Mucosa of gallbladder (tissue), 1 donor: Measurements from ENCODE around the gene FAM83F. TPM values are rescaled to one million over a fixed set of nuclear protein-coding genes. Genes with fewer than 3 reads are reported as not detected.
"Not testable (repeated sequence)": the region's sequence is repeated elsewhere in the genome, so short reads cannot be mapped to it uniquely, and the experiment has no call there.

ENCODE experiments used
- DNase-seq: peaks from one replicate; pipeline ENCODE4 v3.0.0-alpha.2; 2020; ENCODE audit warnings: low spot score
- total RNA-seq: library from RNA; stranded (reverse); gene quantifications from one replicate; pipeline ENCODE4 v1.2.1, GENCODE V29; 2021
- donor health status: DM: no; HTN: no; CAD: no.

The FAM83F gene
- total RNA-seq, 1 donor from 2014 or later: 12.1 TPM

- DNase-seq: no peak
Measured at GRCh38 chr22:40014667-40015248, 20.0 kb downstream of the FAM83F start.

- DNase-seq: no peak
Measured at GRCh38 chr22:40015358-40015976, 20.7 kb downstream of the FAM83F start.

GRCh38 chr22:40018051-40018450 is 23.3 kb downstream of the FAM83F start:
- DNase-seq: no peak

GRCh38 chr22:40019100-40019499 is 24.3 kb downstream of the FAM83F start:
- DNase-seq: no peak

GRCh38 chr22:40020956-40021355 is 26.2 kb downstream of the FAM83F start:
- no peak for DNase-seq

GRCh38 chr22:40021401-40022000 is 26.7 kb downstream of the FAM83F start:
- DNase-seq: no peak

GRCh38 chr22:40022536-40023240 is 27.9 kb downstream of the FAM83F start:
- DNase-seq: no peak

- DNase-seq: no peak
Measured at GRCh38 chr22:40023341-40023841, 28.6 kb downstream of the FAM83F start.

- DNase-seq: peak; percentile 57
Measured at GRCh38 chr22:40024201-40025061, 29.7 kb downstream of the FAM83F start.

- not testable (repeated sequence) for DNase-seq
Measured at GRCh38 chr22:40025062-40025379, 30.3 kb downstream of the FAM83F start.

GRCh38 chr22:40025856-40026255 is 31.1 kb downstream of the FAM83F start:
- no peak for DNase-seq

GRCh38 chr22:40026641-40027040 is 31.9 kb downstream of the FAM83F start:
- DNase-seq: no peak

GRCh38 chr22:40027191-40028097 is 32.7 kb downstream of the FAM83F start:
- no peak for DNase-seq

GRCh38 chr22:40028098-40028425 is 33.3 kb downstream of the FAM83F start:
- no peak for DNase-seq

- DNase-seq: no peak
Measured at GRCh38 chr22:40029189-40029890, 34.6 kb downstream of the FAM83F start.

GRCh38 chr22:40030026-40030757 is 35.4 kb downstream of the FAM83F start:
- no peak for DNase-seq

GRCh38 chr22:40030758-40031095 is 36.0 kb downstream of the FAM83F start:
- DNase-seq: no peak

GRCh38 chr22:40031766-40032470 is 37.2 kb downstream of the FAM83F start:
- DNase-seq: no peak
